Stimulated activated CD4-positive, alpha-beta T cell treated with anti-CD3 and anti-CD28 coated beads, Interleukin-12 subunit alpha, Interleukin-12 subunit beta, amount 100 ng/mL, for 24 hours (primary cell): ENCODE measurements around the gene TAF12.
"Not testable (repeated sequence)": the region's sequence is repeated elsewhere in the genome, so short reads cannot be mapped to it uniquely, and the experiment has no call there.

ENCODE experiments used
- DNase-seq, 2 experiments: peaks; one replicate each; pipeline ENCODE4 v3.0.0-alpha.2; 2020; ENCODE audit warnings: low read depth in 2 of 2

Gene TAF12, protein sequence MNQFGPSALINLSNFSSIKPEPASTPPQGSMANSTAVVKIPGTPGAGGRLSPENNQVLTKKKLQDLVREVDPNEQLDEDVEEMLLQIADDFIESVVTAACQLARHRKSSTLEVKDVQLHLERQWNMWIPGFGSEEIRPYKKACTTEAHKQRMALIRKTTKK

DNA sequence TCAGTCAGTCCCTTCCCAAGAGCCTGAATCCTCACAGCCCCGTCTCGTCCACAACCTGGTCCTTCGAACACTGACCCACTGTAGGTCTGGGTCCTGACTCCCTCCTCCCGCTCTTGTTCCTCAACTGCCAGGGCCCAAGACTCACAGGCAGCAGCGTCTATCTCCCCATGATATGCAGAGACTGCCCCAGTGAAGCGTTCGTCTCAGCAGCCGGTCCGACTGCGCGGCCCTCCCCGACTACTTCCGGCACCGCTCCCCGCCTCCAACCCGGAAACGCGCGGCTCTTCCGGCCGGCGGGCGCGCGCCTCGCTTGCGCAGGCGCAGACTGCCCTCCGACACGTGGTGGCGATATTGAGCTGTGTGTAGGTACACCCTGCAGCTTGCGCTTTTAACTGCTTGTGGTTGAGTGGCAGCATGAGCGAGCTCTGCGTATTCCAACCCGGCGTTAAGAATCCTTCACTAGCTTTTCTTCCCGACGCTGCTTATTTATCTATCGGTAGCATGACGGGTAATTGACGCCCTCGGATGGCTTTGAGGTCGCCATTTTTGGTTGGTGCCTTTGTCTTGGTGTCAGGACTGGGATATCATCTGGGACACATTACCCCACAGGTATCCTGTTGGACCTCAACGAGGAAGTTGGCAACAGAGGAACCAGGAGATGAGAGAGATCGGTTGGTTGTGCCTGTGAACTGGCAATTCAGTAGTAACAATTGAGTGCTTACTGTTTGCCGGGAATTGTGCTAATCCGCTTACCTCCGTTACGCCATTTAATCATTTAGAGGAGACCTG is at the start of gene TAF12:
Gene TAF12, minus strand, starts transcription at position 221 of the 789 bp plus-strand sequence. CDS start 20,986 bp downstream, outside the sequence.
- DNase-seq = peak; percentile 82 to 83

DNA sequence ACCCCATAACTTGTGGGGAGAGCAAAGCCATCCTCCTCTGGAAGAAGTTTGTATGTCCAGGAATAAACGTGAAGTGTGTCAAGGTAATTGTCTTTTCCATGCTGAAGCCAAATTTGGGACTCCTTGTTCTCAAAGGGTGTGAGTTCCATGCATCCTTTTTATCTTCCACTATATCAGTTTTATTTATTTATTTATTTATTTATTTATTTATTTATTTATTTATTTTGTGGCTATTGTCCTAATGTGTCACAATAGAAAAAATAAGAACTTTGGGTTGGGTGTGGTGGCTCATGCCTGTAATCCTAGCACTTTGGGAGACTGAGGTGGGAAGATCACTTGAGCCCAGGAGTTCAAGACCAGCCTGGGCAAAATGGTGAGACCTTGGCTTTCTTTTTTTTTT is 48.8 kb upstream of the TAF12 start:
- not testable (repeated sequence) for DNase-seq

DNA sequence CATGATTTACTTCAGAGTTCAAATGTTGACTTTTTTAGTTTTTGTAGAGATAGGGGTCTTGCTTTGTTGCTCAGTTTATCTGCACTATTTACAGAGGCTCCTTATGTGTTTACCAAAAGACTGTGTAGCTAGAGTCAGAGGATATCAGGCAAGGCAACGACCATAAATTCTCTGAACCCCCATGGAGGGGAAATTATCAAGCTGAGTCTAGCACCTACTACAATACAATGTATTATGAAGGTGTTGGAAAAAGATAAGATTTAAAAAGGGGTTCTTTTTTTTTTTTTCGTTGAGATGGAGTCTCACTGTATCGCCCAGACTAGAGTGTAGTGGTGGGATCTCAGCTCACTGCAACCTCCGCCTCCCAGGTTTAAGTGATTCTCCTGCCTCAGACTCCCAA is 42.1 kb upstream of the TAF12 start:
- no peak for DNase-seq

DNA sequence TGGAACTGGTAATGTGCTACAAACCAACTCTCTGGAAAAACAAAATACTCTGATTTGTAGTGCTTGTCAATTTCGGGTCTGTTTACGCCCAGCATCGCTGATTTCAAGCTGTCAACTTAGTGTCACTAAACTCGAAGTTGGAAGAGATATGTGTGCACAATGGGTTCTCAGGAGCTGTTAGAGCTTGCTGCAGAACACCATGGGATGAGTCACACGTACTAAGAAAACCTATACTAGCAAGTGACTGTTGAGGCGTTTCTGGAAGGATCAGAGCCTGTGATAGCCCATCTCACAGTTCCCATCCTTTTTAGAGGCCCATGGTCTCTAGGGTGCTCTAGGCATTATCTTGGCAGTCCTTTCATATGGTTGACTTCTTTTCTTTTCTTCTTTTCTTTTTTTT is 40.0 kb upstream of the TAF12 start:
- no peak for DNase-seq

DNA sequence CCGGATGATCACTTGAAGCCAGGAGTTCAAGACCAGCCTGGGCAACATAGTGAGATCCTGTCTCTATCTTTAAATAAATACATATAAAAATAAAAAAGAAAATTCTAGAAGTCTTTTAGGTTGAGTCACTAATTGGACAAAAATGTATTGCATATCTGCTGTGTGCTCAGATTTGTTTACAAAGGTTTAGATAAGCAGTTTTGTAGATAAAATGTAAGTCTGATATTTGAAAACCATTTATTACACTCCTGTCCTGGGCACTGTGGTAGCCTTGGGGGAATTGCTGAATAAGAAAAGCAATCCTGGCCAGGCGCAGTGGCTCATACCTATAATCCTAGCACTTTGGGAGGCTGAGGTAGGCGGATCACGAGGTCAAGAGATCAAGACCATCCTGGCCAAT is 37.3 kb upstream of the TAF12 start:
- DNase-seq = no peak

DNA sequence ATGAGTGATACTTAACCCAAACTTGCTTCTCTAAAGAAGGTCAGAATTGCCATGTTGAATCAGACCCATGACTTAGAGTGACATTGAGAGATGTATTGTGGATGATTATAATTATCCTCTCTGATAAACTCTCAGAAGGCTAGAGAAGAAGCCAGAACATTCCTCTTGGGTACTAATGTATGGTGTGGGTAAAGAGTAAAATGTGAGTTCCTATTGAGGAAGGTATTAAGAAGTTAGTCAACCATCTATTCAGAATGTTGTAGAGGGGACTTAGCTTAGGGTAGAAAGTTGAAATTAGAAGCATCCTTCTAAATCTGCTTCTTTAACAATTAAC is 33.0 kb upstream of the TAF12 start:
- DNase-seq = no peak

DNA sequence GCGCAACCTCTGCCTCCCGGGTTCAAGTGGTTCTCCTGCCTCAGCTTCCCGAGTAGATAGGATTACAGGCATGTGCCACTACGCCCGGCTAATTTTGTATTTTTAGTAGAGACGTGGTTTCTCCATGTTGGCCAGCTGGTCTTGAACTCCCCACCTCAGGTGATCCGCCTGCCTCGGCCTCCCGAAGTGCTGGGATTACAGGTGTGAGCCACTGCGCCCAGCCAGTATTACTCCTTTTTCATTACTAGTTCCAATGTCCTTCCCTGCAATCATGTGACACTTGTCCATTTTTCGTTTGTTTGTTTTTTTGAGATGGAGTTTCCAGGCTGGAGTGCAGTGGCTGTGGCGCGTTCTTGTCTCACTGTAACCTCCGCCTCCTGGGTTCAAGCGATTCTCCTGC is 30.1 kb upstream of the TAF12 start:
- DNase-seq = not testable (repeated sequence)

DNA sequence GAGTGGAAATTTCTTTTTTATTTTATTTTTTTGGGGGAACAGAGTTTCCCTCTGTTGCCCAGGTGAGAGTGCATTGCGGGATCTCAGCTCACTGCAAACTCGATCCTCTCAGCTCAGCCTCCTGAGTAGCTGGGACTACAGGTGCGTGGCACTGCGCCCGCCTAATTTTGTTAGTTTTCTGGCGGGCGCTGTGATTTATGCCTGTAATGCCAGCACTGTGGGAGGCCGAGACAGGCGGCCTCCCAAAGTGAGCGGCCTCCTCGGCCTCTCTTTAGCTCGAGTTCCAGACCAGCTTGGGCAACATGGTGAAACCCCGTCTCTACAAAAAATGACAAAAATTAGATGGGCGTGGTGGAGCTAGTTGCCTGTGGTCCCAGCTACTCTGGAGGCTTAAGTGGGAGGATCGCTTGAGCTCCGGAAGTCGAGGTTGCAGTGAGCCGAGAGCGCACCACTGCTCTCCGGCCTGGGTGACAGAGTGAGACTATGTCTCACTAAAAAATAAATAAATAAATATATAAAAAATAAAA is 28.4 kb upstream of the TAF12 start:
- no peak for DNase-seq

DNA sequence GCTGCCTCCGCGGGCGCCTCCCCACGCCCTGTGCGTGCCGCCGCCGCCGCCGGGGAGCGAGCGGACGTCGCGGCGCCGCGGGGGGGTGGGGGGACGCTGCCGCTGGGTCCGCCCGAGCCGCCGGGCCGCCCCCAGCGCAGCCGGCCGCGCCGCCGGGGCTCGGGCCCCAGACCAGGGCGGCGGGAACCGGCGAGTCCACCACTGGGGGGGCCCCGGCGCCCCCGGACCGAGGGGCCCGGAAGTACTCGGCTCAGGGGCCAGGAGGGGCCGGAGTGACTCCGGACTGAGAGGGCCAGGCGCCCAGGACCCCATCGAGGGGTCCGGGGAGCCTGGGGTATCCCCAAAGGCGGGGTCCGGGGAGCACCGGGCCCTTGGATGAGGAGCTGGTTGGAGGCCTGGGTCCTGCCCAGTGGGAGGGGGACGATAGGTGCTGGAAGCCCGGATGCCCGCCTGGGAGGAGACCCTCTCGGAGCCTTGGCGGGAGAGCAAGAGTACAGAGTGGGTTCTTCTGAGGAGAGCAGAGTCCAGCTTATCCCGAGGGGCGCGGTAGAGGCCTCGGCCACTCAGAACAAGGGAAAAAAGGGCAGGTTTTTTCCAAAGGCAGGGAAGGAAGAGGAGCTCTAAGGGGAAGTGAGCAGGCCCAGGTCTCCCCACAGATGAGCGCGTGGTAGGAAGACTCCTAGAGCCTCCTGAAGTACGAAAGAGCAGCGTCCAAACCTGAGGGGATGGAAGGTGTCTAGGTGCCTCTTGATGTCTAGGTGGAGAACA is 26.3 kb upstream of the TAF12 start:
- peak; percentile 26 to 28 for DNase-seq

DNA sequence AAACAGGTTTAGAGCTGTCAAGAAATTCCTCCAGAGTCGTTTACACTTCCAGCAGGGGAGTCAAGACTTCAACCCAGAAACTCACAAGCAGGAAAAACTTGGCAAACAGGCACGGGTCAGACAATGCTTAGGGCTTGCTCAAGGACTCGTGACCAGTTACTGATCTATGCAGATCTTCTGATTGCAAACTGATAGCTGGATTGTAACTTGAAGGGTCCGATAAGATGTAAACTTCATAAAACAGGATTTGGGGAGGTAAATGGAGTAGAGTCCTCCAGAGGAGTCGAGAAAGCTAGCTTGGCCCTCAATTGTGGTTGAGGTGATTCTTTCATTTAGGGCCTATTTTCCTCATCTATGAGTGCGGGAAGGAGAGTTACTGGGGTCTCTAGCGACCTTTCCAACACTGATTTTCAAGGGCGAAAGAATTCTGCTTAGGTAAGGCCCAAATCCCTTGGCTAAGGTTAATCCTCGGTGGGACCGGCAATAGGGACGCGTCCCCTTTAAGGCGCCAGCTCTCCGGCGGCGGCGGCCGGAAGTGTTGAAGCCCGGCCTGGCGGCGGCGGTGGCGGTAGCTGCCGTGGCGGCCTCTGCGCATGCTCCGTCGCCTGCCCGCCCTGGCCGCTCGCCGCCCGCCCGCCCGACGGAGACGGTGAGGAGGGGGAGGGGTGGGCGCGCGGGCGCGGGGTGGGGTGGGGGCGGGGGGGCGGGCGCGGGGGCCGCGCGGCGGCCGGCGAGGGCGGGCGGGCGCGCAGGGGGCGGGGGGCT is 25.5 kb upstream of the TAF12 start, which contains the start of gene GMEB1:
Gene GMEB1, plus strand, starts transcription at position 594 of the 765 bp plus-strand sequence. CDS start 14,829 bp downstream, outside the sequence.
- peak; percentile 72 to 78 for DNase-seq

DNA sequence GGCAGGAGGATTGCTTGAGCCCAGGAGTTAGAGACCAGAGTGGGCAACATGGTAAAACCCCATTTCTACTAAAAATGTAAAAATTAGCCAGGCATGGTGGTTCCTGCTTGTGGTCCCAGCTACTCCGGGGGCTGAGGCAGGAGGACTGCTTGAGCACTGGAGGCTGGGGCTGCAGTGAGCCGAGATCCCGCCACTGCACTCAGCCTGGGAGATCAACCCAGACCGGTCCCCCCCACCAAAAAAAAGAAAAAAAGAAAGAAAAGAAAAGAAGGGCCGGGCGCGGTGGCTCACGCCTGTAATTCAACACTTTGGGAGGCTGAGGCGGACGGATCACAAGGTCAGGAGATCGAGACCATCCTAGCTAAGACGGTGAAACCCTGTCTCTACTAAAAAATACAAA is 23.9 kb upstream of the TAF12 start:
- DNase-seq = no peak

DNA sequence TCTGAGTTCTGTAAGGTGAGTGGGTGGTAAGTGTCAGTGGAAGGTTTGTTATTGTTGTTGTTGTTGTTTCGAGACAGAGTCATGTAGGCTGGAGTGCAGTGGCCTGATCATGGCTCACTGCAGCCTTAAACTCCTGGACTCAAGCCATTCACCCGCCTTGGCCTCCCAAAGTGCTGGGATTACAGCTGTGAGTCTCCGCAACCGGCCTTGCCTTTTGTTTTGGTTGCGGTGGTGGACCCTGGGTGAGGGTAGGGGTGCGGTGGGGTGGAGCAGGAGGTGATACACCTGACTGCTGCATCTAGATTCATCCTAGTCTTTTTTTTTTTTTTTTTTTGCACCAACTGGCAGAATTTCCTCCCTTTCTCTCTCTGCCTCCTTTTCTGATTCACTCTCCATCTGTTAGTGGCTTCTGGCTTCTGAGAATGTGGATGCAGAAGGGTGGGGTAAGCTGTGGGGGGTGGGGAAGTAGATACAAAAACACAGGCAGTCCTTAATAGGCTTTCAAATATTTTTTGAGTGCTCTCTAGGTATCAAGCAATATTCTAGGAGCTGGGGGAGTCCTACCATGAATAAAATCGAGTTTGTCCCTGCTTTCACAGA is 21.1 kb upstream of the TAF12 start:
- no peak for DNase-seq

DNA sequence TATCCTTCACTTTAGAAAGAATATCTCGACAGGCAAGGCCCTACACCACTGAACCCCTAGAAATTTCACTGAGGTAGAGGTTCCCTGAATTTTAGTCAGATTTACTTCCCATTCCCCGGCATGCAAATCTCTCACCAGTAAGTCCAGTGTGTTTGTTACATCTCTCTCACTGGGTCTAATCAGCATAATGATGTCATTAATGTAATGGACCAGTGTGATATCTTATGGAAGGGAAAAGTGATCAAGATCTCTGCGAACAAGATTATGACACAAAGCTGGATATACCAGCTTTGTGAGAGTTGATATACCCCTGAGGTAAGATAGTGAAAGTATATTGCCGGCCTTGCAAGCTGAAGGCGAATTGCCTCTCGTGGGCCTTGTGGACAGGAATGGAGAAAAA is 13.5 kb upstream of the TAF12 start:
- DNase-seq = no peak

DNA sequence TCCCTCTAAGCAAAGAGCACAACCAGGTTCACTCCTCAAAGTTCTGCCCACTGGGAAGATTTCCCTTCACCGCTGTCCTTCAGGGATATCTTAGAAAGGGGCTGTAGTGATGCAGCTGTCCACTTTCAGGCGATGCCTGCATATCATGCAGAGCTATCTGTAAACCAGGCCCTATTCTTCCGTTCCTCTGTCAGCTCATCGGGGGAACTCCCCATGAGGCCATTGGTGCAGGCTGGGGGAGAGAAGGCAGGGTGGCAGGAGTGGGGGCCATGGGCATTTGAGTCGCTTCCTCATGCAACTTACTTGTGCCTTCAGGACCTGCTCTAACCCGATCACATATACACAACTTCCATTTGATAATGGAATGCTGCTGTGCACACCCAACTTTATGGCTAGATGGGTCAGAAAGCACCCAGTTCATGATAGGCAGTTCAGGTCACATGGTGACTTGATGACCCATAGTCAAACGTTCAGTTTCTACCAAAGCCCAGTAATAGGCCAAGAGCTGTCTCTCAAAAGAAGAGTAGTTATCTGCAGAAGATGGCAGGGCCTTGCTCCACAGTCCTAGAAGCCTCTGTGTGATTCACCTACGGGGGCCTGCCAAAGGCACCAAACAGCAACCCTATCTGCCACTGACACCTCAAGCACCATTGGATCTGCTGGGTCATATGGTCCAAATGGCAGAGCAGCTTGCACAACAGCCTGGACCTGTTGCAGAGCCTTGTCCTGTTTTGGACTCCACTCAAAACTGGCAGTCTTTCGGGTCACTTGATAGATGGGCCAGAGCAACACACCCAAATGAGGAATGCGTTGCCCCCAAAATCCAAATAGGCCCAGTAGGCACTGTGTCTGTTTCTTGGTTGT is 12.8 kb upstream of the TAF12 start:
- DNase-seq = not testable (repeated sequence)

DNA sequence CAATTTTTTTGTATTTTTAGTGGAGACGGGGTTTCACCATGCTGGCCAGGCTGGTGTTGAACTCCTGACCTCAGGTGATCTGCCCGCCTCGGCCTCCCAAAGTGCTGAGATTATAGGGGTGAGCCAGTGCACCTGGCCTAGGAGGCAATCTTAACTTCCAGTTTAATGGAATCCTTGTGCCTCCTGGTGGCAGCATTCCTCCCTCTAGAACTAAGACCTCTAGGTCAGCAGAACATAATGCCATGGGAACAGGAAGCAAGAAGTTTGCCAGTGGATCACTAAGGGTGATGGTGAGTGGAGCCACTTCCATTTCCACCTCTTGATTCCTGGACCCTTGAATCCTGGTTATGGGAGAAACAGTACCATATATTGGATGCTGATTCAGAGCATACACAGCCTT is 11.0 kb upstream of the TAF12 start:
- not testable (repeated sequence) for DNase-seq

DNA sequence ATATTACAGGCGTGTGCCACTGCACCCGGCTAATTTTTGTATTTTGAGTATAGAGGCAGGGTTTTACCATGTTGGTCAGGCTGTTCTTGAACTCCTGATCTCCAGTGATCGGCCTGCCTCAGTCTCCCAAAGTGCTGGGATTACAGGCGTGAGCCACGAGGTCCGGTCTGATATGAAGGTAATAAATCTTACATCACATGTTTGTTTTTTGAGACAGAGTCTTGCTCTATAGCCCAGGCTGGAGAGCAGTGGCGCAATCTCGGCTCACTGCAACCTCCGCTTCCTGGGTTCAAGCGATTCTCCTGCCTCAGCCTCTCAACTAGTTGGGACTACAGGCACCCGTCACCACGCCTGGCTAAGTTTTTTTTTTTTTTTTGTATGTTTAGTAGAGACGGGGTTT is 10.2 kb upstream of the TAF12 start:
- not testable (repeated sequence) for DNase-seq

DNA sequence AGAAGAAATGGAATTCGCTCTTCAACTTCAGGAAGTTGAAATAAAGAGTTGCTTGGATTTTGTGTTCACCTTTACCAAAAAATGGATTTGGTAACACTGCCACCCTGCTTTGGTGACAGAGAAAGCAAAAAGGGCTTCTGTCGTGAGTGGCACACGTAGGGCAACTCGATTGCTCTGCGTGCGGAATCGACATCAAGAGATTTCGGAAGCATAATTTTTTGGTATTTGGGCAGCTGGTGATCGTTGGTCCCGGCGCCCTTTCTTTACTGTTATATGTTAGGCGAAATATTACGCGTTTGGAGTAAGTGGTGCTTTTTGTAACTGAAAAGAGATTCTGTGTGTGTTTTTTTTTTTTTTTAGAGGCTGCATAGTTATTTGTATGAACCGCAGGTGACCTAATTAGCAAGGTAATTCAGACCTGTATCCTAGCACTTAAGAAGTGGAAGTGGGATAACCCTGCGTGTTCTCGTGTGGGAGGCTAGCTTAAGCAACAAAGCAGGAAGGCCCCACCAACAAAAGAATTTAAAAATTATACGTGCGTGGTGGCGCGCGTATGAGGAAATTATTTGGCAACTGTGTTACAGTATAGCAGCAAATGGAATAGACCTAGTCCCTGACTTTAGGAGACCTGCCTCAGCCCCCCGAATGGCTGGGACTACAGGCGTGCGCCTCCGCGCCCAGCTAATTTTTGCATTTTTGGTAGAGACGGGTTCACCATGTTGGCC is 5.8 kb upstream of the TAF12 start, which contains the start of gene RNU11:
Gene RNU11, plus strand, starts transcription at position 127 of the 725 bp plus-strand sequence.
- peak; percentile 71 to 81 for DNase-seq

DNA sequence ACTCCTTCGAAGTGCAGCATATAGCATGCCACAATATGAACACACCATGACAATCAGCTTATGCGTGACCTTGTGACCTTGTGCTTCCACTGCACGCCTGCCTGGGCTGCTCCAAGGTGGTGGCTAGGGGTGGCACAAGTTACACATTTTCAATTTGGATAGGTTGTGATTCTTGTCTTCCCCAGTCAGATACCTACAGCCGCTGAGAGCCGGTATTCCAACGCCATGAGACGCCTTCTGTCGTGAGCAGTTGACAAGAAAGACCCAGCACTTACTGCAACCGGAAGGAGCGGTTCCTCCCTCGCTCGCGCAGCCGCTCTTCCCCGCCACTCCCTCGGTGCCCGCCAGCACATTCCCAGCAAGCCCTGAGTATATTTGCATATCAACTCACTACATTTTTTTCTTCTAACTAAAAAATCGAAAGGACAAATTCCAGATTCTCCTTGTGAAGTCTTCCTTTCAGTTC is 5.2 kb upstream of the TAF12 start:
- peak; percentile 77 for DNase-seq

DNA sequence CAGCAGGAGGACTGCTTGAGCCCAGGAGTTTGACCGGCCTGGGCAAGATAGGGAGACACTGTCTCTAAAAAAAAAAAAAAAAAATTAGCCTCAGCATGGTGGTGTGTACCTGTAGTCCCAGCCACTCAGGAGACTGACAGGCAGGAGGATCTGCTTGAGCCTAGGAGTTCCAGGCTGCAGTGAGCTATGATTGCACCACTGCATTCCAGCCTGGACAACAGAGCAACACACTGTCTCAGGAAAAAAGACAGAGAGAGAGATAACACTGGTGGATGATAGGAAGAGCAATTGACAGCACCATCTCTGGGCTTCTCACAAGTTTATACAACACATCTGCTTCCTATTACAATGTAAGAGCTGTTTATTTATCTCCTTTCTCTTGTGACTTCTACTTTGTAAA is 3.2 kb upstream of the TAF12 start:
- DNase-seq = no peak
